ENCODE data around the gene CD109. TPM values are rescaled to one million over a fixed set of nuclear protein-coding genes. Genes with fewer than 3 reads are reported as not detected.

CD109 gene
- total RNA-seq, 2 donors from 2014 or later, result 6.0 to 8.1 TPM

DNA sequence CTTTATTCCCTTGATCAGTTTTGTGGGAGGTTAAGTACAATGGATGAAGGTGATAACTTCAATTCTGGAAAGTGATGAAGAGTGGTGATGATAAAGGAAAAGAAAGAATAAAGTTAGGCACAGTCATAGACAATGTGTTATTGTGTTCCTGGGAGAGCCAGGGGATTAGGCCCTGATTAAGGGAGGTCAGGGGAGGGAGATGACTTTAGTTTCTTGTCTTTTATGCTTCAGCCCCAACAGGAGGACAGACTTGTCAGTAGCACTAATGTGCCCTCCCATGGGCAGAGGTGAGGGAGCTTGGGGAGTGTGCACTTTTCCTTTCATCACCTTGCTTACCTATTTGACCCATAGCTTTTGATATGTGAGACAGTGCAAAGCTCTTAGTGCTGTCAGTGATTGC, 115.7 kb downstream of the CD109 start:
- TF ChIP-seq, protein P1, sequence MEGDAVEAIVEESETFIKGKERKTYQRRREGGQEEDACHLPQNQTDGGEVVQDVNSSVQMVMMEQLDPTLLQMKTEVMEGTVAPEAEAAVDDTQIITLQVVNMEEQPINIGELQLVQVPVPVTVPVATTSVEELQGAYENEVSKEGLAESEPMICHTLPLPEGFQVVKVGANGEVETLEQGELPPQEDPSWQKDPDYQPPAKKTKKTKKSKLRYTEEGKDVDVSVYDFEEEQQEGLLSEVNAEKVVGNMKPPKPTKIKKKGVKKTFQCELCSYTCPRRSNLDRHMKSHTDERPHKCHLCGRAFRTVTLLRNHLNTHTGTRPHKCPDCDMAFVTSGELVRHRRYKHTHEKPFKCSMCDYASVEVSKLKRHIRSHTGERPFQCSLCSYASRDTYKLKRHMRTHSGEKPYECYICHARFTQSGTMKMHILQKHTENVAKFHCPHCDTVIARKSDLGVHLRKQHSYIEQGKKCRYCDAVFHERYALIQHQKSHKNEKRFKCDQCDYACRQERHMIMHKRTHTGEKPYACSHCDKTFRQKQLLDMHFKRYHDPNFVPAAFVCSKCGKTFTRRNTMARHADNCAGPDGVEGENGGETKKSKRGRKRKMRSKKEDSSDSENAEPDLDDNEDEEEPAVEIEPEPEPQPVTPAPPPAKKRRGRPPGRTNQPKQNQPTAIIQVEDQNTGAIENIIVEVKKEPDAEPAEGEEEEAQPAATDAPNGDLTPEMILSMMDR (IDR thresholded peaks at IDR 0.05), result no peak
- no peak for TF ChIP-seq POLR2AphosphoS5 (IDR thresholded peaks at IDR 0.05)
- TF ChIP-seq POLR2A (IDR thresholded peaks at IDR 0.05), result no peak
- DNase-seq (ENCODE audit: low spot score), result no peak
- Histone ChIP-seq H3K4me1 (replicated peaks) (no peaks in the 10 kb centered on the region), H3K4me3 (no peak overlapping the region), H3K27ac (no peak overlapping the region), H3K9me3 (no peaks in the 10 kb centered on the region), H3K36me3 (no peaks in the 10 kb centered on the region), H3K27me3 (replicated peaks; ENCODE audit: insufficient read depth) (no peaks in the 10 kb centered on the region)
- intact Hi-C loops (cut with DNase I), result no loop called here

DNA sequence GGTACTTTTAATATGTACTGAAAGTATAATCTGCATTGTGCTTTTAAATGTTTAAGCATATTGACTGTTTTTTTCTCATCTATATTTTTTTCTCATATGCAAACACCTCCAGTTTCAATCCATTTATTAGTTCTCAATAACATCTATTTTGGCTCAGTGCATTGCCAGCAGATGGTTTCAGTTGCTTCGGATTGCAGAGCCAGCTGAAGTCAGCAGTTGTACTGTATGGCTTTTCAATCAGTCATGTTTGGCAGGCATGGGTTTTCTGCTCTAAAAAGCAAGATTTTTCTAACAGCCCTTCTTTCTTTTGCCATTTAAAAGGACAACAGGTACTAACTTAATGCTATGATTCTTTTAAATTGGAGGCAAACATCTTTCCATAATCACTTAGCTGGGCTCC, 121.2 kb downstream of the CD109 start:
- Histone ChIP-seq H3K9me3 (no peaks in the 10 kb centered on the region), H3K27me3 (replicated peaks; ENCODE audit: insufficient read depth) (no peaks in the 10 kb centered on the region), H3K36me3 (no peaks in the 10 kb centered on the region), H3K27ac (no peak overlapping the region), H3K4me3 (no peak overlapping the region), H3K4me1 (replicated peaks) (no peaks in the 10 kb centered on the region)
- WGBS, result 50% methylated on average over 1 of the region's 1 CpG
- no peak for DNase-seq (ENCODE audit: low spot score)
- intact Hi-C loops (cut with DNase I), result no loop called here
- TF ChIP-seq, protein P1 (IDR thresholded peaks at IDR 0.05), result no peak
- no peak for TF ChIP-seq POLR2AphosphoS5 (IDR thresholded peaks at IDR 0.05)
- TF ChIP-seq POLR2A (IDR thresholded peaks at IDR 0.05), result no peak

DNA sequence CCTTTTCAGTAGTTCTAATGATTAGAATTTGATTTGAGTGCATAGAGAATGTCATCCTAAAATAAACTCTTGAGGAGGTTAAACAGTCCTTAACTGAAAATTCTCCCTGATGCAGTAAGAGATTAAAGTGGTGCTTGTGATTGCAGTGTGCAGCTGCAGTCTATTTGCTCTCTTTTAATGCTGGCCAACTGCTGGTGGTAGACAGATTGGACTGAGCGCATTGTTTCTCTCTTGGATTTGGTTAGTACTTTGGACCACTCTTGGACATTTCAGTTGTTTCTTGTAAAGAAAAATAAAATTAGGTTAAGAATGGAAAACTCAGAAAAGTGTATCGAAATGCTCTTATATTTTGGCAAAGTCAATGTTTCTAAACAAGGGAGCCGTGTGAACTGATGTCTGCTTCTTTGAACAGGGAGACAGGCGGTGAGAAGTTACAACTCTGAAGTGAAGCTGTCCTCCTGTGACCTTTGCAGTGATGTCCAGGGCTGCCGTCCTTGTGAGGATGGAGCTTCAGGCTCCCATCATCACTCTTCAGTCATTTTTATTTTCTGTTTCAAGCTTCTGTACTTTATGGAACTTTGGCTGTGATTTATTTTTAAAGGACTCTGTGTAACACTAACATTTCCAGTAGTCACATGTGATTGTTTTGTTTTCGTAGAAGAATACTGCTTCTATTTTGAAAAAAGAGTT, 127.2 kb downstream of the CD109 start:
- intact Hi-C loops (cut with DNase I), result no loop called here
- DNase-seq (ENCODE audit: low spot score), result no peak
- Histone ChIP-seq H3K9me3 (no peaks in the 10 kb centered on the region), H3K27me3 (replicated peaks; ENCODE audit: insufficient read depth) (no peaks in the 10 kb centered on the region), H3K36me3 (no peaks in the 10 kb centered on the region), H3K4me1 (replicated peaks) (no peaks in the 10 kb centered on the region), H3K27ac (no peak overlapping the region), H3K4me3 (no peak overlapping the region)
- TF ChIP-seq POLR2AphosphoS5 (IDR thresholded peaks at IDR 0.05) (no peak), POLR2A (IDR thresholded peaks at IDR 0.05) (no peak)
- TF ChIP-seq, protein P1 (IDR thresholded peaks at IDR 0.05), result no peak
- WGBS, result 20% methylated on average over 6 of the region's 6 CpGs

DNA sequence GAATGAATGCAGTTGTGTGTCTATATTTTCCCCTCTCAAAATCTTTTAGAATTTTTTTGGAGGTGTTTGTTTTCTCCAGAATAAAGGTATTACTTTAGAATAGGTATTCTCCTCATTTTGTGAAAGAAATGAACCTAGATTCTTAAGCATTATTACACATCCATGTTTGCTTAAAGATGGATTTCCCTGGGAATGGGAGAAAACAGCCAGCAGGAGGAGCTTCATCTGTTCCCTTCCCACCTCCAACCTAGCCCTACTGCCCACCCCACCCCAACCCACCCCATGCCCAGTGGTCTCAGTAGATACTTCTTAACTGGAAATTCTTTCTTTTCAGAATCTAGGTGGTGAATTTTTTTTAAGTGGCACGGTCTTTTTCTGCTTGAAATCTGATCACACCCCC, 127.8 kb downstream of the CD109 start:
- Histone ChIP-seq H3K27ac (no peak overlapping the region), H3K9me3 (no peaks in the 10 kb centered on the region), H3K4me1 (replicated peaks) (no peaks in the 10 kb centered on the region), H3K27me3 (replicated peaks; ENCODE audit: insufficient read depth) (no peaks in the 10 kb centered on the region), H3K4me3 (no peak overlapping the region), H3K36me3 (no peaks in the 10 kb centered on the region)
- DNase-seq (ENCODE audit: low spot score), result no peak
- no peak for TF ChIP-seq POLR2AphosphoS5 (IDR thresholded peaks at IDR 0.05)
- TF ChIP-seq, protein P1 (IDR thresholded peaks at IDR 0.05), result no peak
- no peak for TF ChIP-seq POLR2A (IDR thresholded peaks at IDR 0.05)
- WGBS, result 60% methylated on average over 1 of the region's 1 CpG
- intact Hi-C loops (cut with DNase I), result no loop called here

DNA sequence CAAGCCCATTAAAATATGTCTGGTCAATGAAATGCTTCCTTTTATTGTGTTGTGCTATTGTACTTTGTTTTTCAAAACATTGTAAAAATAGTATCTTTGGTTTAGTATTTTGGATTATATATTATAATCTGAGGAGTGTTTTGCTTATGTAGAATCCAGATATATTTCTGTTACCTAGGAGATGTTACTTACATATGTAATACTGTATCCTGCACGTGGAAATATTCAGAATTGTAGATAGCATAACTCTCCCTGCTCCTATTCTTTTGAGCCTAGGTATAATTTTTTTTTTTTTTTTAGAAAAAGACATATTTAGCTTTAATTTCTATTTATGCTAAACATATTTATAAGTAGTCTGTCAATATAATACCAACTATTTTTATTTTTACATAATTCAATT, 130.6 kb downstream of the CD109 start:
- WGBS, result 89% methylated on average over 1 of the region's 1 CpG
- Histone ChIP-seq H3K4me3 (no peak overlapping the region), H3K27ac (no peak overlapping the region), H3K9me3 (no peaks in the 10 kb centered on the region), H3K27me3 (replicated peaks; ENCODE audit: insufficient read depth) (no peaks in the 10 kb centered on the region), H3K36me3 (no peaks in the 10 kb centered on the region), H3K4me1 (replicated peaks) (no peaks in the 10 kb centered on the region)
- intact Hi-C loops (cut with DNase I), result no loop called here
- TF ChIP-seq, protein P1 (IDR thresholded peaks at IDR 0.05), result no peak
- no peak for TF ChIP-seq POLR2A (IDR thresholded peaks at IDR 0.05)
- no peak for DNase-seq (ENCODE audit: low spot score)
